ENCODE data around the gene DCHS2. TPM values are rescaled to one million over a fixed set of nuclear protein-coding genes. Genes with fewer than 3 reads are reported as not detected.
A peak's percentile ranks its signal among the peaks of the same experiment; 100 is the strongest.

The DCHS2 gene
- total RNA-seq, 2 donors from 2014 or later = 0.13 to 0.24 TPM

DNA sequence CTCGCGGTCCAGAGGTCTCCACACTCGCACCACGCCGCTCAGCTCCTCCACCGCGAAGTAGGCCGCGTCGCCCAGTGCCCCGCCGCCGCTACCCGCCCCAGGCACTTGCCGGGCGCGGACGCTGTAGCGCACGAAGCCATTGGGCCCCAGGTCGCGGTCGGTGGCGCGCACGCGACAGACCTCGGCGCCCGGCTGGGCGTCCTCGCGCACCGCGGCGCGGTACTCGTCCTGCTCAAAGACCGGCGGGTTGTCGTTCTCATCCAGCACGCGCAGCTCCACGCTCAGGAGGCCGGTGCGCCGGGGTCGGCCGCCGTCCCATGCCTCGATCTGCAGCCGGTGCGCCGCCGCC, 1.4 kb downstream of the DCHS2 start:
- no peaks in the 10 kb centered on the region for H3K9me3 ChIP-seq (ENCODE audit: control insufficient read depth, low read length)
- Mint-ChIP-seq H3K27me3 (ENCODE audit: insufficient read depth) (peaks cover 18% of the 10 kb centered on the region), H3K27ac (no peak overlapping the region), H3K9me3 (peaks cover 4% of the 10 kb centered on the region), H3K36me3 (ENCODE audit: low read depth) (no peaks in the 10 kb centered on the region), H3K4me3 (peak overlapping the region; percentile 49), H3K4me1 (peaks cover 6% of the 10 kb centered on the region)
- TF ChIP-seq, protein P1, sequence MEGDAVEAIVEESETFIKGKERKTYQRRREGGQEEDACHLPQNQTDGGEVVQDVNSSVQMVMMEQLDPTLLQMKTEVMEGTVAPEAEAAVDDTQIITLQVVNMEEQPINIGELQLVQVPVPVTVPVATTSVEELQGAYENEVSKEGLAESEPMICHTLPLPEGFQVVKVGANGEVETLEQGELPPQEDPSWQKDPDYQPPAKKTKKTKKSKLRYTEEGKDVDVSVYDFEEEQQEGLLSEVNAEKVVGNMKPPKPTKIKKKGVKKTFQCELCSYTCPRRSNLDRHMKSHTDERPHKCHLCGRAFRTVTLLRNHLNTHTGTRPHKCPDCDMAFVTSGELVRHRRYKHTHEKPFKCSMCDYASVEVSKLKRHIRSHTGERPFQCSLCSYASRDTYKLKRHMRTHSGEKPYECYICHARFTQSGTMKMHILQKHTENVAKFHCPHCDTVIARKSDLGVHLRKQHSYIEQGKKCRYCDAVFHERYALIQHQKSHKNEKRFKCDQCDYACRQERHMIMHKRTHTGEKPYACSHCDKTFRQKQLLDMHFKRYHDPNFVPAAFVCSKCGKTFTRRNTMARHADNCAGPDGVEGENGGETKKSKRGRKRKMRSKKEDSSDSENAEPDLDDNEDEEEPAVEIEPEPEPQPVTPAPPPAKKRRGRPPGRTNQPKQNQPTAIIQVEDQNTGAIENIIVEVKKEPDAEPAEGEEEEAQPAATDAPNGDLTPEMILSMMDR (conservative IDR thresholded peaks at IDR 0.05) = no peak
- H3K27me3 ChIP-seq (ENCODE audit: control insufficient read depth, insufficient read depth, low read length, poor library complexity, severe bottlenecking) = peaks cover 100% of the 10 kb centered on the region
- WGBS, 2 experiments (ENCODE audit: insufficient coverage in 1 of 2, insufficient read length in 1 of 2) = 20 to 80% methylated on average over 5 to 55 of the region's 55 CpGs
- H3K4me3 ChIP-seq (ENCODE audit: low read length) = no peak overlapping the region
- H3K36me3 ChIP-seq (ENCODE audit: control insufficient read depth, insufficient read depth, low read length) = no peaks in the 10 kb centered on the region
- peak; percentile 83 for DNase-seq
- no peak overlapping the region for H3K9ac ChIP-seq (ENCODE audit: extremely low read depth, low read length, poor library complexity, severe bottlenecking)
- no peaks in the 10 kb centered on the region for H3K4me1 ChIP-seq (ENCODE audit: control insufficient read depth, insufficient read depth, low read length)
- H3K27ac ChIP-seq (ENCODE audit: low read depth, low read length) = no peak overlapping the region

DNA sequence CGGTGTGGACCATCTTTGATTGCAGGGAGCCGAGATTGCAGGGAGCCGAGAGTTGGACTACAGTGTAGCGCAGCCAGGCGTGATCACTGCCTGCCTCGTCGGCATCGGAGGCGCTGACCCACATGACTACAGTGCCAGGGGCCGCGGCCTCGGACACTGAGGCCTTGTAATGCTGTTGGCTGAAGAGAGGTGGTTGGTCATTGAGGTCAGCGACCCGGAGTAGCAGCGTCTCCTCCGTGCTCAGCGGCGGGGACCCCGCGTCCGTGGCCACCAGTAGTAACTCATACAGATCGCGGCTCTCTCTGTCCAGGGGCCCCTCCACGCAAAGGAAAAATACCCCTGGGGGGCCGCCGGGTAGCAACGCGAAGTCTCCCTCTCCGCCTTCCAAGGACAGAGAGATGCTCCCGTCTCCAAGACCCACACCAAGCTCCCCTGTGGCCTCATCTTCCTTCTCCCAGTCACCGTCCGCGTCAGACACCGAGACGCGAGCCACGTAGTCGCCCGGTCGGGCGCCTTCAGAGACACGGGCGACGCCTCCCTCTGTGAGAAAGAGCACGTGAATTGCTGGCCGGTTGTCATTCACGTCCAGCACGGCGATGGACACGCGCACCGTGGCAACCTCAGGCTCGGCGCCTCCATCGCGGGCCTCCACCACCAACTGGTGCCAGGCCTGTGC, 1.9 kb downstream of the DCHS2 start:
- Histone ChIP-seq H3K27me3 (ENCODE audit: control insufficient read depth, insufficient read depth, low read length, poor library complexity, severe bottlenecking) (peaks cover 100% of the 10 kb centered on the region), H3K4me3 (ENCODE audit: low read length) (no peak overlapping the region)
- TF ChIP-seq, protein P1 (conservative IDR thresholded peaks at IDR 0.05) = no peak

DNA sequence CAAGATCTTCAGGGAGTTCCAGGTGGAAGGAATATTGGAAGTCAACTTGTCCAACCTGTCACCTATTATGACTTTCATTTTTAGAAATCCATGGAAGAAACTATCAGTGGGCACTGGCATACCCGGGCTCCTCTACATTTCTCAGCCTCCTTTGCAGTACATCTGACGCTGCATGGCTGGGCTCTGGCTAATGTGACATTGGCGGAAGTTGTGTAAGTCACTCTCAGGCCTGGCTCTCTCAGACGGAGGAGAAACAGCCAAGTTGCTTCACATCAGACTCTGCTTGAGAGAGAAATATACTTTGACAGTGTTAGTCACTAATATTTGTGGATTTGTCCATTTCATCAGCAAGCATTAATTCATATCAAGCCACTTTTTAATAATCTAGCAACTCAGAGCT, 4.5 kb downstream of the DCHS2 start:
- H3K4me3 ChIP-seq (ENCODE audit: low read length) = no peak overlapping the region
- no peak overlapping the region for H3K9ac ChIP-seq (ENCODE audit: extremely low read depth, low read length, poor library complexity, severe bottlenecking)
- no peak overlapping the region for H3K27ac Mint-ChIP-seq
- H3K27me3 ChIP-seq (ENCODE audit: control insufficient read depth, insufficient read depth, low read length, poor library complexity, severe bottlenecking) = peaks cover 93% of the 10 kb centered on the region
- H3K4me3 Mint-ChIP-seq = no peak overlapping the region
- peaks cover 4% of the 10 kb centered on the region for H3K9me3 Mint-ChIP-seq
- no peak for DNase-seq
- H3K4me1 Mint-ChIP-seq = peaks cover 2% of the 10 kb centered on the region
- no peaks in the 10 kb centered on the region for H3K36me3 ChIP-seq (ENCODE audit: control insufficient read depth, insufficient read depth, low read length)
- no peaks in the 10 kb centered on the region for H3K4me1 ChIP-seq (ENCODE audit: control insufficient read depth, insufficient read depth, low read length)
- H3K27ac ChIP-seq (ENCODE audit: low read depth, low read length) = no peak overlapping the region
- H3K36me3 Mint-ChIP-seq (ENCODE audit: low read depth) = no peaks in the 10 kb centered on the region
- H3K27me3 Mint-ChIP-seq (ENCODE audit: insufficient read depth) = no peaks in the 10 kb centered on the region
- 94 to 100% methylated on average over 3 to 4 of the region's 4 CpGs for WGBS, 2 experiments (ENCODE audit: insufficient coverage in 1 of 2, insufficient read length in 1 of 2)
- H3K9me3 ChIP-seq (ENCODE audit: control insufficient read depth, low read length) = no peaks in the 10 kb centered on the region
- TF ChIP-seq, protein P1 (conservative IDR thresholded peaks at IDR 0.05) = no peak

More for the DNA sequence above, 1.9 kb downstream of the DCHS2 start:
- no peak overlapping the region for H3K9ac ChIP-seq (ENCODE audit: extremely low read depth, low read length, poor library complexity, severe bottlenecking)
- H3K9me3 Mint-ChIP-seq = peaks cover 4% of the 10 kb centered on the region
- peaks cover 6% of the 10 kb centered on the region for H3K4me1 Mint-ChIP-seq
- WGBS, 2 experiments (ENCODE audit: insufficient coverage in 1 of 2, insufficient read length in 1 of 2) = 92 to 93% methylated on average over 25 to 56 of the region's 56 CpGs
- H3K27ac ChIP-seq (ENCODE audit: low read depth, low read length) = no peak overlapping the region
- H3K36me3 ChIP-seq (ENCODE audit: control insufficient read depth, insufficient read depth, low read length) = no peaks in the 10 kb centered on the region
- H3K9me3 ChIP-seq (ENCODE audit: control insufficient read depth, low read length) = no peaks in the 10 kb centered on the region
- no peaks in the 10 kb centered on the region for H3K36me3 Mint-ChIP-seq (ENCODE audit: low read depth)
- no peaks in the 10 kb centered on the region for H3K4me1 ChIP-seq (ENCODE audit: control insufficient read depth, insufficient read depth, low read length)
- DNase-seq = peak; percentile 50
- no peak overlapping the region for H3K4me3 Mint-ChIP-seq
- H3K27ac Mint-ChIP-seq = no peak overlapping the region
- H3K27me3 Mint-ChIP-seq (ENCODE audit: insufficient read depth) = peaks cover 13% of the 10 kb centered on the region
